Gastrocnemius medialis (tissue), 4 donors: ENCODE results near the gene INPP5F. TPM values are rescaled to one million over a fixed set of nuclear protein-coding genes. Genes with fewer than 3 reads are reported as not detected.

ENCODE experiments used
- ATAC-seq, 2 donors: fragments of 150-250 bp; one replicate each; pipeline ENCODE4 v1.9.1; 2016
- DNase-seq, 2 donors: peaks; one replicate each; pipeline ENCODE4 v3.0.0-alpha.2; 2019
- H3K27ac ChIP-seq, 4 donors: fragments of 200-600 bp; sonication (generic); 1 replicate in 1 of 4; 2 replicates in 3 of 4; pipeline ENCODE4 v1.5.1; 2016 to 2018; ENCODE audit warnings: mild to moderate bottlenecking in 2 of 4, moderate library complexity in 1 of 4
- H3K27me3 ChIP-seq, 3 donors: fragments of 200-600 bp; sonication (generic) in 2 of 3; 1 replicate in 1 of 3; 2 replicates in 2 of 3; pipeline versions ENCODE4 v1.5.1 to v1.6.0; 2016 to 2019; ENCODE audit warnings: mild to moderate bottlenecking in 1 of 3, moderate library complexity in 1 of 3
- H3K36me3 ChIP-seq, 2 donors: fragments of 200-600 bp; sonication (generic) in 1 of 2; one replicate each; pipeline ENCODE4 v1.5.1; 2017 to 2018
- H3K4me1 ChIP-seq, 2 donors: fragments of 200-600 bp; sonication (generic) in 1 of 2; one replicate each; pipeline ENCODE4 v1.5.1; 2016 to 2017; ENCODE audit warnings: mild to moderate bottlenecking in 2 of 2
- H3K4me3 ChIP-seq, 4 donors: fragments of 200-600 bp; sonication (generic) in 3 of 4; 1 replicate in 1 of 4; 2 replicates in 3 of 4; pipeline ENCODE4 v1.5.1; 2016 to 2019; ENCODE audit warnings: mild to moderate bottlenecking in 2 of 4
- H3K9me3 ChIP-seq, 3 donors: fragments of 200-600 bp; sonication (generic) in 2 of 3; 1 replicate in 1 of 3; 2 replicates in 2 of 3; pipeline ENCODE4 v1.5.1; 2016 to 2019
- CTCF ChIP-seq, 5 experiments: fragments of 450-650 bp in 3 of 5; fragments of 200-600 bp in 2 of 5; sonication (generic) in 2 of 5; IDR thresholded peaks in 4 of 5; conservative IDR thresholded peaks in 1 of 5; 1 replicate in 4 of 5; 2 replicates in 1 of 5; pipeline ENCODE4 v1.5.1; 2016 to 2019; ENCODE audit warnings: antibody characterized with exemption in 5 of 5, mild to moderate bottlenecking in 3 of 5, moderate library complexity in 3 of 5
- POLR2A ChIP-seq, 2 donors: fragments of 450-650 bp; IDR thresholded peaks; one replicate each; pipeline ENCODE4 v1.6.1; 2017; ENCODE audit warnings: antibody characterized with exemption in 2 of 2, mild to moderate bottlenecking in 2 of 2, moderate library complexity in 2 of 2
- in situ Hi-C, 4 donors: fragments of 200-750 bp; cut with MboI; loops; one replicate each; pipeline versions ENCODE4 v1.15.0 to v1.8.0; 2017; ENCODE audit warnings: low sequenced_read_pairs in 4 of 4
- intact Hi-C: fragments of 100-400 bp; cut with DNase I; formaldehyde crosslinking; loops from one replicate; pipeline ENCODE4 v1.15.1; 2023; ENCODE audit warnings: low total_unique reads
- total RNA-seq, 4 donors: library from RNA; depleted of rRNA; stranded (reverse); fragments of >200 nt; gene quantifications; one replicate each; pipeline versions ENCODE4 v1.1.0 to v1.2.3, GENCODE V29; 2016

The INPP5F gene
- total RNA-seq, 4 donors from 2014 or later: 8.7 to 11.6 (median 10.5) TPM

- H3K27me3 ChIP-seq: no peaks in the 10 kb centered on the region
- no peak overlapping the region for H3K27ac ChIP-seq
- in situ Hi-C loops: loop anchor here in 1 of 4 donors (25.0 kb wide), 1 partner anchor 131 kb away; no protein-coding TSS in a partner anchor
- H3K36me3 ChIP-seq: no peaks in the 10 kb centered on the region
- DNase-seq (no peak), ATAC-seq (no peak)
- no peaks in the 10 kb centered on the region for H3K9me3 ChIP-seq
- H3K4me3 ChIP-seq: no peak overlapping the region
- TF ChIP-seq CTCF (IDR thresholded peaks at IDR 0.05 in 4 of 5, conservative IDR thresholded peaks at IDR 0.05 in 1 of 5): no peak
- TF ChIP-seq POLR2A (IDR thresholded peaks at IDR 0.05): no peak
- intact Hi-C loops: no loop called here
- H3K4me1 ChIP-seq: peaks cover 7 to 13% of the 10 kb centered on the region in 2 donors
These were observed 17.2 kb downstream of the INPP5F start for GRCh38 chr10:119742947-119743648.

- DNase-seq (no peak), ATAC-seq (no peak)
- H3K36me3 ChIP-seq: no peaks in the 10 kb centered on the region
- no peak overlapping the region for H3K27ac ChIP-seq
- in situ Hi-C loops: loop anchor here in 2 of 4 donors (5.0 to 25.0 kb wide), 2 partner anchors 109 to 136 kb away; no protein-coding TSS in a partner anchor
- H3K4me3 ChIP-seq: no peak overlapping the region
- no peaks in the 10 kb centered on the region for H3K9me3 ChIP-seq
- TF ChIP-seq POLR2A (IDR thresholded peaks at IDR 0.05) (no peak), CTCF (IDR thresholded peaks at IDR 0.05 in 4 of 5, conservative IDR thresholded peaks at IDR 0.05 in 1 of 5) (no peak)
- H3K27me3 ChIP-seq: no peaks in the 10 kb centered on the region
- peaks cover 0 to 7% of the 10 kb centered on the region in 2 donors for H3K4me1 ChIP-seq
- intact Hi-C loops: no loop called here
These were observed 22.1 kb downstream of the INPP5F start for GRCh38 chr10:119747940-119748339.

DNA sequence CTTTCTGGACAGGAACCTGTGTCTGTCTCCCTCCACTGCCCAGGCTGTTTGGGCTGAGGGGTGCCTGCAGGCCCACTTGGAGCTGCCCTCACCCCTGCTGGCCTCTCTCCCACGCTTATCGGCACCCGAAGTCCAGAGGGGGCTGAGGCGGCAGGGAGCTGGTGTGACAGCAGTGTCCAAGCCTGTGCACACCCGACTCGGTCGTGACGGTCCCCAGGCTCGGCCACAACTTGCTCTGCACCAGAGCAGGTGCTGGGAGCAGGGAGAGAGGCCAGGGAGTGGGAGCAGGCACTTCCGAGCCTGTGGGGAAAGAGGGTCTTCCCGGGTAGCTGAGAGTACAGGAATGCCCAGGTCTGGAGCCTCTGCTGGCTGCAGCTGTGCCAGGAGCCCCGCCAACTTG lies 23.0 kb downstream of the INPP5F start:
- no peak for ATAC-seq
- Histone ChIP-seq H3K27ac (no peak overlapping the region), H3K4me1 (peaks cover 5 to 7% of the 10 kb centered on the region in 2 donors), H3K9me3 (no peaks in the 10 kb centered on the region), H3K36me3 (no peaks in the 10 kb centered on the region), H3K4me3 (no peak overlapping the region), H3K27me3 (no peaks in the 10 kb centered on the region)
- intact Hi-C loops (no loop called here), in situ Hi-C loops (loop anchor here in 2 of 4 donors (5.0 to 25.0 kb wide), 2 partner anchors 108 to 137 kb away; no protein-coding TSS in a partner anchor)
- TF ChIP-seq CTCF (IDR thresholded peaks at IDR 0.05 in 4 of 5, conservative IDR thresholded peaks at IDR 0.05 in 1 of 5): no peak
- no peak for DNase-seq

DNA sequence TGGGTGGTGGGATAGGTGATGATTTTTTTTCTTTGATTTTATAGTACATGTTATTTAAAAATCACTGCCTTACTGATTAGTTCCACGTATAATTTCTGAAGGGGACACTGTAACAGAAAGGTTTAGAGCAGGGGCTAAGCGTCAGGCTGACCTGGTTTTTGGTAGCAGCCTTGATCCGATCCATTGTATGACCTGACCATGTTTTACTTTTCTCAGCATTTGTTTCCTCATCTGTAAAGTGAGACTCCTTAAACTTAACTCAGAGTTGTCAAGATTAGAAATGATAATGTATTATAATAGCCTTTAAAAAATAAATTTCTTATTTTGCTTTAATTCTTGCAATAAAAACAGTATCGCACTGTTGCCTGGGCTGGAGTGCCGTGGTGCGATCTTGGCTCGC lies 23.6 kb downstream of the INPP5F start:
- in situ Hi-C loops: loop anchor here in 2 of 4 donors (5.0 to 25.0 kb wide), 2 partner anchors 108 to 137 kb away; no protein-coding TSS in a partner anchor
- no peak for ATAC-seq

More for the DNA sequence above, 23.6 kb downstream of the INPP5F start:
- intact Hi-C loops: no loop called here
- TF ChIP-seq CTCF (IDR thresholded peaks at IDR 0.05 in 4 of 5, conservative IDR thresholded peaks at IDR 0.05 in 1 of 5): no peak
- no peak for TF ChIP-seq POLR2A (IDR thresholded peaks at IDR 0.05)
- H3K36me3 ChIP-seq: no peaks in the 10 kb centered on the region
- H3K9me3 ChIP-seq: no peaks in the 10 kb centered on the region
- H3K4me3 ChIP-seq: no peak overlapping the region
- no peaks in the 10 kb centered on the region for H3K27me3 ChIP-seq
- H3K27ac ChIP-seq: no peak overlapping the region
- H3K4me1 ChIP-seq: peaks cover 7% of the 10 kb centered on the region in 2 donors
- DNase-seq: no peak
